Measurements from ENCODE around the gene GRAMD2A.
"Not testable (repeated sequence)": the region's sequence is repeated elsewhere in the genome, so short reads cannot be mapped to it uniquely, and the experiment has no call there.

GRAMD2A gene

GRCh38 chr15:72183781-72184164 is 13.8 kb downstream of the GRAMD2A start:
- DNase-seq = no peak

DNA sequence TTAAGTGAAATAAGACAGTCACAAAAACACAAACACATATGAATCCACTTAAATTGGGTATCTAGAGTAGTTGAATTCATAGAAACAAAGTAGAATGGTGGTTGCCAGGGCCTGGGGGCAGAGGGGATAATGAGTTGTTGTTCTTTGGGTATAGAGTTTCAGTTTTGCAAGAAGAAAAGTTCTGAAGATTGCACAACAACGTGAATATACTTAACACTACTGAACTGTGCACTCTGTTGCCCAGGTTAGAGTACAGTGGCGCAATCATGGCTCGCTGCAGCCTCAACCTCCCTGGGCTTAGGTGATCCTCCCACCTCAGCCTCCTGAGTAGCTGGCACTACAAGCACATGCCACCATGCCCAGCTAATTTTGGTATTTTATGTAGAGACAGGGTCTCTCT is 14.9 kb downstream of the GRAMD2A start:
- DNase-seq = no peak

DNA sequence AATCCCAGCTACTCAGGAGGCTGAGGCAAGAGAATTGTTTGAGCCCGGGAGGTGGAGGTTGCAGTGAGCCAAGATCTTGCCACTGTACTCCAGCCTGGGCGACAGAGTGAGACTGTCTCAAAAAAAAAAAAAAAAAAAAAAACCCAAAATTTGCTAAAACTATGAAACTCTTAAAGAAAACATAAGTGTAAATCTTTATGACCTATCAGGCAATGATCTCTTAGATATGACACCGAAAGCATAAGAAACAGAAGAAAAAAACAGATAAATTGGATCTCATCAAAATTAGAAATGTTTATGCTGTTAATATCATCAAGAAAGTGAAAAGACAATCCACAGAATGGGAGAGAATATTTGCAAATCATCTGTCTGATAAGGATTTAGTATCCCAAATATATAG is 15.3 kb downstream of the GRAMD2A start:
- no peak for DNase-seq

DNA sequence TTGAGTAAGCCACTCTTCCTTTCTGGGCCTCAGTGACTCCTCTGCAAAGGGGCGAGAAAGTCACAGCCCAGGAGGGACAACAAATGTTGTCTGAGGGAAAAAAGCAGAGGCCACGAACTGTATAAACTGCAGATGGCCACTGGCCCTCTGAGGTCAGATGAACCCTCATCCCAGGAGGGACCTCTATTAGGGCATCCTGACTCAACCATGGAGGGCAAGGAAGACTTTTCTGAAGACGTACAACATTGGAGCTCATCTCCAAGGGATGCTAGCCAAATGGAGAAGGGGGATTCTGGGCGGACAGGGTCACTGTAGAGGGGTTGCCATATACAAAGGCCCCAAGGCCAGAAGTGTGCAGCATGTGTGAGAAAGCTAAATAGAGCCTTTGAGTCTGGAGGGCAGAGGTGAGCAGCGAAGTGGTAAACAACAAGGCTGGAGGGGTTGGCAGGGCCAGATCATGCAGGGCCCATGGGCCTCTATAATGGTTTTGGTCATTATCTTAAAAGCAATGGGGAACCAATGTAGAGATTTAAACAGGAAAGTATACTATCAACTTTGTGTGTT is 16.7 kb downstream of the GRAMD2A start:
- no peak for DNase-seq

- DNase-seq = peak; percentile 85
Observed at GRCh38 chr15:72179950-72180581, 17.5 kb downstream of the GRAMD2A start.

- no peak for DNase-seq
Observed at GRCh38 chr15:72178976-72179585, 18.5 kb downstream of the GRAMD2A start.

DNA sequence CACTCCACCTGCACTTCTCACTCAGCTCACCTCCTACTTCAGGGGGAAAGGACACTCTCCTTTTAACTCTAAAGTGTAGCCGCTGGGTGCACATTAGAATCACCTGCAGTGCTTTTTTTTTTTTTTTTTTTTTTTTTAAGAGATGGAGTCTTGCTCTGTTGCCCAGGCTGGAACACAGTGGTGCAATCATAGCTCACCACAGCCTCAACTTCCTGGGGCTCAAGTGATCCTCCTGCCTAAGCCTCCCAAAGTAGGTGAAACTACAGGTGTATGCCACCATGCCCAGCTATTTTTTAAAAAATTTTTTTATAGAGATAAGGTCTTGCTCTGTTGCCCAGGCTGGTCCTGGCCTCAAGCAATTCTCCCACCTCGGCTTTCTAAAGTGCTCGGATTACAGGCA is 20.8 kb downstream of the GRAMD2A start:
- DNase-seq = no peak

- peak; percentile 73 for DNase-seq
Observed at GRCh38 chr15:72176159-72176558, 21.4 kb downstream of the GRAMD2A start.

DNA sequence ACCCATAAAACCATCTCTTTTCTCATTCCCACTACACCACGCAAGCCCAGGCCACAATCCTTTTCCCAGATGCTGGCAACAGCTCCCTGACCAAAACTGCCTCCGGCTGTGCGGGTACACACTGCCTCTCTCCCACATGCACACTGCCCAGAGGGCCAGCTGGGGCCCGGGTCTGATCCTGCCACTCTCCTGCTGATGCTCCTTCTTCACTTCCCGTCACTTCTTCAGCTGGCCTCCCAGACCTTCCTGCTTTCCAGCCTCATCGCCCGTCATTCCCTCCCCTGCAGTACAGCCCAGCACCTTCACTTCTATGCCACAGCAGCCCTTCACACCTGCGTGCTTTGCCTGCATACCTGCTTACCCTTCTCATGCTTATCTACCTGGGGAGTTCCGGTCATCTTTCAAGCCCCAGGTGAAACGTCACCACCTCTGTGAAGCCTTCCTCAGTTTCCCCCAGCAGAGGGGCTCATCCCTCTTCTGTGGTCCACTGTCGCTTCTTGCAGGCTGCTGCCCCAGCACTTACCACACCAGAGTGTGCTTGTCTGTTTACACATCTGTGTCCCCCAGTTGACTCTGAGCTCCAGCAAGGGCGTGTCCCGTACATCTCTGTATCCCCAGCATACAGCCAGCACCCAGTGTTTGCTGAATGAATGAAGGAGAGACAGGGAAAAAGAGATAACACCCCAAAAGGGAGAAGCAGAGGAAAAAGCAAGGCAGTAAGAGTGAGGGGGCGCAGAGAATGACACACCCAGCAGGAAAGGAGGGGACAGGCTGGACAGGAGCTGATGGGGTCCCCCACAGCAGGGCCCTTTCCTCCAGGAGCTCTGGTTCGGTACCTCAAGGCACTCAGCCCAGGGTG is 22.2 kb downstream of the GRAMD2A start:
- DNase-seq = no peak

DNA sequence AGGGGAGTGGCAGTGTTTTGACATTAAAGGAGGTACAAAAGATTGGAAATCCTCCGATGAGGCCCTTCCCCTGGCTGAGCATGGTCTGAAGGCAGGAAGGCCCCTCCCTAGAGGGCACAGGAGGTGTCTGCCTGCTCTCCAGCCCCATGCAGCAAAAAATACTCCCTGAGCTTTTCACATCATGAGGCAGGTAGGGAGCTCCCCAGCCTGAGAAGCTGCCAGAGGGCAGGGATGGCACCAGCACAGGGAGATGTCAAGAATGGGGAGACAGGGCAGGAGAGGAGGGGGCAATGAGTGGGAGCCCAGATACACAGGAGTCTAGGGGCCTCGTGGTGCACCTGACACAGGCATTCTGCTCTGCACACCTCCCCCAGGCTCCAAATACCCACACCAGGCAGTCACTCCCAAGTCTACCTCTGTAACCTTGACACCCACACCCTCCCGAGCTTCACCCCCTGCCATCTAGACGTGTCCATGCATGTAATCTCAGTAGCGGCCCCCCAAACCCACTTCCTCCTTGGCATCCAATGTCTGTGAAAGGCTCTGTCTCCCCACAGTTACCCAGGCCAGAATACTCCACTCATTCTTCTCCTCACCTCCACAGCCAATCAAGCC is 22.9 kb downstream of the GRAMD2A start:
- no peak for DNase-seq

- no peak for DNase-seq
Observed at GRCh38 chr15:72173864-72174550, 23.6 kb downstream of the GRAMD2A start.

DNA sequence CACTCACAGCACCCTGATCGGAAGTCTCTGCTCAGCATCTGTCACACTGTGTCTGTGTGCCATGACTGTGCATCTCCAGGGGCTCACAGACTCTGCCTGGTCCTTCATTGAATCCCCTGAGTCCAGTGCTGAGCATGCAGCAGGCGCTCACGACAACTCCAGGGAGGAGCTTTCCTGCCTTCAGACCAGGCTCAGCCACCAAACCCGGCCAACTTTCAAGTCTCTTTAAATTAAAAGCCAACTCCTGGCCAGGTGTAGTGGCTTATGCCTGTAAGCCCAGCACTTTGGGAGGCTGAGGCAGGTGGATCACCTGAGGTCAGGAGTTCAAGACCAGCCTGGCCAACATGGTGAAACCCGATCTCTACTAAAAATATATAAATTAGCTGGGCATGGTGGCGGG is 24.2 kb downstream of the GRAMD2A start:
- DNase-seq = no peak

DNA sequence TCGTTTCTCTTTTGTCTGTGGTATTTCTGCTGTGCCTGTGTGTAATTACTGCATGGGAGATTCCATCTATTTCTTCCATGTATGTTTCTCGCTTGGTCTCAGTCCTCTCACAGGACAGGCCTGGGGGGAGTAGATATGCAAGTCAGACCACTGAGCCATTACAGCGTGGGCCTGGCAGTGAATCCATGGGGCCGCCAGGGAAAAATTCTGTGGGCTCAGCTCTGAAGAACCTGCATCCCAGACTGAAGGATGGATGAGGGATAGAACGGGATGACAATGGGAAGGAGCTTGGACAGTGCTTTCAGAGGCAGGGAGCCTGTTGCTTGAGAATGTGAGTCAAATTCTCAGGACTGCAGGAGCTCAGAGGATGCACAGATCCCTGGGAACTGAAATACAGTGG is 24.8 kb downstream of the GRAMD2A start:
- DNase-seq = no peak

DNA sequence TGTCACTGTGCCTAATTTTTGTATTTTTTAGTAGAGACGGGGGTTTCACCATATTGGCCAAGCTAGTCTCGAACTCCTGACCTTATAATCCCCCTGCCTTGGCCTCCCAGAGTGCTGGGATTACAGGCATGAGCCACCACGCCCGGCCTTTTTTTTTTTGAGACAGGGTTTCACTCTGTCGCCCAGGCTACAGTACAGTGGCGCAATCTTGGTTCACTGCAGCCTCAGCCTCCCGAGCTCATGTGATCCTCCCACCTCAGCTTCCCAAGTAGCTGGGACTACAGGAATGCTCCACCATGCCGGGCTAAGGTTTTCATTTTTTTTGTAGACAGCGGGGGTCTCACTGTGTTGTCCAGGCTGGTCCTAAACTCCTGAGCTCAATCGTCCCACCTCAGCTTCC is 25.6 kb downstream of the GRAMD2A start:
- not testable (repeated sequence) for DNase-seq

DNA sequence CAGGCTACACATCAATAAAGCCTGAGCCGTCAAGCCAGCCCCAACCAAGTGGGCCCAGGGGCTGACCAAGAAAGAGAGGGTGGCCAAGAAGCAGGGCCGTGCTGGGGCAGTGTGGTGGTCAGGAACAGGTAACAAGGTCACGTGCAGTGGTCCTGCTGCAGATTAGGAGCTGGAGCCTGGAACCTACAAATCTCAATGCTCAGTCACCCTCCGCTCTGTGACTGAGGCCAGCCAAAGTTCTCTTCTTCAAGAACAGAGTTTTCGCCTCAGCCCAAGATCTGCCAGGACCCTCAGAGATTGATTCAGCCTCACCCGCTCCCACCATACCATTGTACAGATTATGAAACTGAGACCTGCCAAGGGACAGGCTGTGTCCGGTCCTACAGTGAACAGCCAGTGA is 26.9 kb downstream of the GRAMD2A start:
- DNase-seq = no peak

DNA sequence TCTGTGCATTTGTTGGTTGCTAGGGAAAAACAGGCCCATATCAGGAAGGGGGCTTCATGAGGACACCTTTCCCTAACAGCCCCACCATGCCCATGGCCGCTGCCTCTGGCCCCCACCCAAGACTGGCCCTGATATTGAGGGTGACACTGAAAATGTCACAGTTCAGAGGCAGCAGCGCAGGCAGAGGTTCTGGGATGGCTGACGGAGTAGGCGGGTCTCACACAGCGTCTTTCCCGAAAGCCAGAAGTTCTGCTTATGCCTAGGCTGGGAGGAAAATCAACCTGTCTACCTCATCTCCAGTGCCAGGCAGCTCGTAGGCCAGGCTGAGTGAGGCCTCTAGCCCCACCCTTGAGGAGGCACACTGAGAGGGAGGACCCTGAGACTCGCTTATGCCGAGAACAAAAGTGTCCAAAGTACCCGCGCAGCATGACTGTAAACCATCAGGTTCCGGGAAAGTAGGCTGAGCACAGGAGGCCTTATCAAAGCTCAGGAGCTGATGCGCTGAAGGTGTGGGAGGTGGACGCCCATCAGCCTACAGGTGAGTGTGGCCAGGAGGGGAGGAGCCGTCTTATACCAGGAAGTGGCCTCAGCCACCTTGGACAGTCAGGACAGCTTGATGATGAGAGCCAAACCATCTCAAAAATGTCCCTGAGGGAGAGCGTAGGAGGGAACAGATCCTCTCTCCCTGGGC is 27.5 kb downstream of the GRAMD2A start:
- DNase-seq = no peak

- no peak for DNase-seq
Observed at GRCh38 chr15:72169236-72169920, 28.2 kb downstream of the GRAMD2A start.

- no peak for DNase-seq
Observed at GRCh38 chr15:72168808-72169190, 28.8 kb downstream of the GRAMD2A start.

GRCh38 chr15:72168131-72168807 is 29.3 kb downstream of the GRAMD2A start:
- peak; percentile 46 for DNase-seq

- DNase-seq = no peak
Observed at GRCh38 chr15:72167445-72167844, 30.1 kb downstream of the GRAMD2A start.

Data from left hindlimb (tissue), 1 donor.